Hippocampal formation (tissue), 2 donors: ENCODE results near the gene PSEN1.

ENCODE experiments used
- DNase-seq, 2 donors: peaks; one replicate each; lab custom pipeline; 2025; lab: John Stamatoyannopoulos, UW

The PSEN1 gene

GRCh38 chr14:73220061-73220460, 83.8 kb downstream of the PSEN1 start:
- DNase-seq, result no peak

GRCh38 chr14:73220634-73221033, 84.3 kb downstream of the PSEN1 start:
- no peak for DNase-seq

- DNase-seq, result no peak
These were observed 85.6 kb downstream of the PSEN1 start for GRCh38 chr14:73221945-73222344.

- DNase-seq, result peak in 1 of 2 donors; percentile 31
These were observed 86.7 kb downstream of the PSEN1 start for GRCh38 chr14:73223049-73223448.

GRCh38 chr14:73225496-73225895, 89.2 kb downstream of the PSEN1 start:
- DNase-seq, result no peak

GRCh38 chr14:73227812-73228781, 91.8 kb downstream of the PSEN1 start:
- no peak for DNase-seq

GRCh38 chr14:73230051-73230450, 93.7 kb downstream of the PSEN1 start:
- DNase-seq, result no peak

- no peak for DNase-seq
These were observed 95.9 kb downstream of the PSEN1 start for GRCh38 chr14:73231981-73232851.

- DNase-seq, result no peak
These were observed 96.7 kb downstream of the PSEN1 start for GRCh38 chr14:73232984-73233383.

GRCh38 chr14:73233564-73233963, 97.3 kb downstream of the PSEN1 start:
- DNase-seq, result no peak

- DNase-seq, result no peak
These were observed 97.7 kb downstream of the PSEN1 start for GRCh38 chr14:73234029-73234428.

- no peak for DNase-seq
These were observed 98.5 kb downstream of the PSEN1 start for GRCh38 chr14:73234586-73235394.

GRCh38 chr14:73235531-73236155, 99.3 kb downstream of the PSEN1 start:
- DNase-seq, result no peak

- DNase-seq, result no peak
These were observed 99.8 kb downstream of the PSEN1 start for GRCh38 chr14:73236157-73236556.

GRCh38 chr14:73236752-73237218, 100.5 kb downstream of the PSEN1 start:
- no peak for DNase-seq

- no peak for DNase-seq
These were observed 101.0 kb downstream of the PSEN1 start, which contains the start of gene PAPLN for GRCh38 chr14:73237219-73237785. Gene PAPLN, plus strand, starts transcription at chr14:73237506. Its CDS starts 2,273 bp downstream, at chr14:73239779.

GRCh38 chr14:73237786-73238423, 101.6 kb downstream of the PSEN1 start:
- no peak for DNase-seq

GRCh38 chr14:73238424-73238852, 102.1 kb downstream of the PSEN1 start:
- no peak for DNase-seq

- no peak for DNase-seq
These were observed 102.6 kb downstream of the PSEN1 start for GRCh38 chr14:73238941-73239340.
